Nucleus accumbens (tissue), 56 donors: ENCODE results near the gene SH2B3.
"Not testable (repeated sequence)": the region's sequence is repeated elsewhere in the genome, so short reads cannot be mapped to it uniquely, and the experiment has no call there.

Experiments used
- DNase-seq, 56 donors: peaks; one replicate each; lab custom pipeline; 2025; lab: John Stamatoyannopoulos, UW

SH2B3 gene

DNA sequence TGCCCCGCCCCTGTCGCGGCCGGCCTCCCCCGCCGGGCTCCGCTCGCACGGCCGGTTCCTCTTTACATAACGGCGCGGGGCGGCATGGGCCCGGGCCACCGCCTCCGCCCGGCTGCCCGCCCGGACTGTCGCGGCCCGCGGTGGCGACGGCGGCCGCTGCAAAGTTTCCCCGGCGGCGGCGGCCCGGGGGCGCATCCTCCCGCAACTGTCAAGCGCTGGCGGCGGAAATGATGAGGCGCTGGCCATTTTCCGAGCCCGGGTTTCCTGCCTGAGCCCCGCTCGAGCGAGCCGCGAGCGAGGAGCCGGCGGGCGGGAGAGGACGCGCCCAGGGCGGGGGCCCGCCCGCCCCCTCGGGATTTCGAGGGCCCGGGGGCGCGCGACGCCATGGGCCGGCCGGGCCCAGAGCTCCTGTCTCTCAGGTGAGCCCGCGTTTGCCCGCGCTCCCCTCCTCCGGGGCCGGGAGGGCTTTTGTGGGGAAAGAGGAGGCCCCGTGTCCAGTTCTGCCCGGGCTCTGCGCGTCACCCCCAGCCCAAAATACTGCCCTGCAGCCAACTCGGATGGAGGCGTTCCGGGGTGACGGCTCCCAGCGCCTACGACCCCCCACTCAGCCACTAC, at the start of gene SH2B3:
SH2B3 (plus strand) TSS at position 65 of the 615 bp plus-strand sequence. CDS start 12,223 bp downstream, outside the sequence.
- peak in 1 of 56 donors; percentile 59 for DNase-seq

DNA sequence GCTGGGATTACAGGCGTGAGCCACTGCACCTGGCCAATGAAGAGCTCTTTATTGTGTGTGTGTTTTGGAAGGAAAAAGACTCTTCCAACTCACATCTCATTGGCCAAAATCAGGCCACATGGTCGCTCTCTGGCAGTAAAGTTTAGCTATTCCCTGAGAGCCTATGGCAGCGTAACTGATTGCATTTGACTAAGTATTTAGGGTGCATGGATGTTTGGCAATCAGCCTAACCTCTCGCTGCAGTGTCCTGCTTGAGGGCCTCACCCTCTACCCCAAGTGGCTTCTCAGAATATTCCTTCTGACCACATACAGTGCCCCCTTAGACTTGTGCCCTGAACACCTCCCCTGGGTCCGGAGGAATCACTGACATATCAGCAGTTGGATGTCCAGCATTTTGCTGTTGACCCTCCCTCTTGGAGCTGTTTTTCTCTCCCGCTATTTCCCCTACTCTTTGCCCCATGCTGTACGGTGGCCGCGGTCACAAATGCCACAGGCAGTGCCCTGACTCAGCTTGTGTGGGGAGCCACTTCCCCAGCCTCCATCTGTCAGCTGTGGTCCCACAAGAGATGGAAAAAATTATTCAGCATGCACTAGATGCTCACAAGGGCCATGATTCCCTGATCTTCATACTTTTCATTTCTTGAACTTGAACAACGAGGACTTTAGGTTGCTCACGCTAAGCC, 46.4 kb upstream of the SH2B3 start:
- no peak for DNase-seq

- DNase-seq: no peak
Measured at GRCh38 chr12:111359914-111360276, 45.8 kb upstream of the SH2B3 start.

DNA sequence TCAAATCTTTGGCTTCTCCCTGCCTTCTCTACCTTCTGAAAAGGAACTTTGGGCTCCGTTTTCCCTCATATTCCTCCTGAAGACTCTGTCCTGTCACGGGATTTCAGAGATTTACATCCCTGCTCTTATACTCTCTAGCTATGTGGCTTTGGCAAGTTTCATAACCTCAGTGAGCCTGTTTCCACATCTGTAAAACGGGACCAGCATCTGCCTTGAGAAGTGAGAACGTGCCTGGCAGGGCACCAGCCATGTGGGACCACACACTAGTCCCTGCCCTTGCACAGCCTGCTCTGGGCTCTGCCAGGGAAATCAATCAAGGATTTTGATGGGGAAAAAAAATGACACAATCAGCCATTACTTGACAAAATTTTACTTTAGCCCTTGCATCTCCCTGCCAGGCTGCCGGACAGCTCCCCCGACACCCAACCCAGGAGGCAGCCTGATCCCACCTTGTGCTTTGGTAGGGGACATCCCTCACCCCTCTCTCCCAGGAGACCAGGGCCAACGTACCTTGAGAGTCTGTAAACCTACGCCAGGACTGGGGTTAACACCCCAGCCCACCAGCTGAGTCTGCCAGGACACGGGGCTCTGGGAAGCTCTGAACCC, 45.3 kb upstream of the SH2B3 start:
- DNase-seq: no peak

DNA sequence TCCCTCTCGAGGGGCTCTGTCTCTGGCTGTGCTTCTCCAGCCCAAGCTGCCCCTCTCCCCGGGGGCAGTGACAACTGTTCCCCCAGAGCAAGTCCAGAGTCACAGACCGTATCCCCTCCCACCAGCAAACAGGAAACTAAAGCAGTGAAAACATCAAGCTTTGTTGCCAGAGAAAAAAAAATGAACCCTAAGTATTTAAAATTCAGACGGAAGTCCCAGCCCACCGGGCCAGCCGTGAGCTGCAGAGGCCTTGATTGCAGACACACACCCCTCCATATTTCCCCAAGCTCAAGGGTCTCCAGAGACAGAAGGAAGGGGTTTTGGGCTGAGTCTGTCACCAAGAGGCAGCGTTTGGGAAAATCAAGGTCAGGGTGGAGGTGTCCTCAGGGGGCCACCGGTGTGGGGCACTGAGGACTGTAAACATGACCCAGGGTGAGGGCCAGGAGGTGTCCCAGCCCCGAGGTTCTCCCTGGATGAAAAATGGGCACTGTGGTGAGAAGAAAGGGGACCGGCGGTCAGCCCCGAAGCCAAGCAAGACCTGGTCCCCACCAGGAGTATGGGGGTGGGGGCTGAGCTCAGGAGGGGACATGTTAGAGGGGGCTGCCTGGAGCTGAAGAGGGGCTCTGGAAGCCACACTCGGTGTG, 44.5 kb upstream of the SH2B3 start:
- DNase-seq: no peak

DNA sequence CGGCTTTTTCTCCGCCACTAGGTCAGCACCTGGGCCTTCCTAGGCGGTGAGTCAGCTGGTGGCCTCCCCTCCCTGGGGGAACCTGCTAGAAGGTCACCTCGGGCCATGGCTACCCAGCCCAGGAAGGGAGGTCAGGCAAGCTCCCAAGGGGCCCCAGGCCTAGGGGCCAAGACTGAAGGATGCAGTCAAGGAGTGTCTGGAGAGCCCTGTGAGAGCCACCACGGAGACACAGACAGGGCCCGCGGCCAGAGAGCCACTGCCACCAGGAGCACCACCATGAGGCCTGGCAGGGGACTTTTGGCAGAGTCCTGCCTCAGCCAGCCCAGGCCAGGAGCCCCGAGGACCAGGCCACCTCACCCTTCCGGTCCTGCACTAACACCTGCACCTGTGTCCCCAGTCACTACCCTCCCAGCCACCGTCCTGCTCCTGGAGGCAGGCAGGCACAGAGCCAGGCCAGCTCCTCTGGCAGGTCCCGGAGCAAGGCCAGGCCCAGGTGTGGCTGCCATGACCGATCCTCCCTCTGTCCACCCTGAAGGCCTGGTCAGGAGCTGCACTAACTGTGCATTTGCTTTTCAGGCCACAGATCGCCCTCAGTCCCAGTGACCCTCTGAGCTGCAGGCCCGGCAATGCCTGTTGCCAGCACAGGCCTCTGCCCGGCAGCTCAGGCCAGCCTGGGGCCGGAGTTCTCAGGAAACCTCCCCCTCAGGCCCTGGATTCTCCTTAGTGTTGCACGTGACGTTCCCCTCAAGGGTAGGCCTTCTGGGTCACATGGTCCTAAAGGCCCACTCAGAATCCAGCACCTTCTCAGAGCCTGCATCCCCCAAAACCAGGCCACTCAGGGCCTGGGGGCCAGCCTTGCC, 43.8 kb upstream of the SH2B3 start:
- DNase-seq: no peak

DNA sequence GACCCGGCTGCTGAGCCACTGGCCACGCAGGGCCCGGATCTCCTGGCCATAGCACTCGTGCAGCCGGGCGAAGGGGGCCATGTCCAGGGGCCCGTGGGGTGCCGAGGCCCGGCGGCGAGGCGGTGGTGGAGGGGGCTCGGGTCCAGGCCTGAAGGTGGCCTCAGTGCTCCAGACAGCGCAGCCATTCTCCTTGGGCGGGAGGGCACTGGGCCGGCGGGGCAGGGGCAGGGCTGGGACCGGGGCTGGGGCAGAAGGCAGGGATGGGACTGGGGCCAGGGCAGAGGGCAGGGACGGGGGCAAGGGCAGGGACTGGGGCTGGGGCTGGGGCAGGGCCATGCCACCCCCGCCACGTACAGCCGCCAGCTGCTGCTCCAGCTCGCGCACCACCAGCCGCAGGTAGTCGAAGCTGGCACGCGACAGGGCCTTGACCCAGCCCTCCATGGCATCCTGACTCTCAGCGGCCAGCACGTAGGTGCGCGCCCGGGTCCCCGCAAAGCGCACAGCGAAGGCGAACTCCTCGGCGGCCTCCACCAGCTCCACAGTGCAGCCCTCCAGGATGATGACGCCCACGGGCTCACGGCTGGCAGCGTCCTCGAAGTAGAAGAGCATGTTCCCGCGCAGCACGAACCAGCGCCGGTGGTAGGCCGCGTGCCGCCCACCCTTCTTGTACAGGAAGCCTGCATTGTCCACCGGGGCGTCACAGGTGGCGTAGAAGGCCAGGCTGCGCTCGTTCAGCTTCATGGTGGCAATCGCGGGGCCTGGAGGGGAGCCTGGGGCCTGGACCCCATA, 42.8 kb upstream of the SH2B3 start:
- no peak for DNase-seq

- no peak for DNase-seq
Measured at GRCh38 chr12:111363578-111363977, 42.1 kb upstream of the SH2B3 start.

DNA sequence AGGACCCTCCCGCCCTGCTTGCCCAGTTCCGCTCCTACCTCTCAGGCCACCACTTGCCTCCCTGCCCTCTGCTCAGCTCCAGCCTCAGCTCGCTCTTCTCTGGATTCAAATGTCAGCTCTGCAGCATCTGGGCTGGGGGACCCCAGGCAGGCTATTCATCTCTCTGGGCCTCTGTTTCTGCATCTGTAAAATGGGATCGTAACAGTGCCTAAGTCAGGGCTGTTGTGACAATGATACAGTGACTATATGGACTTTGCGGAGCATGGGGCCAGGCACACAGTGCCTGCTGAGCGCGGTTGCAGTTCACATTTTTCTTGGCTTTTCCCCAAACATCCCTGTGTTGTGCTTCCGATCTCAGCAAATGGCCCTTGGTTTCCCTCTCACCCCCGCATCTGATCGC, 39.6 kb upstream of the SH2B3 start:
- no peak for DNase-seq

DNA sequence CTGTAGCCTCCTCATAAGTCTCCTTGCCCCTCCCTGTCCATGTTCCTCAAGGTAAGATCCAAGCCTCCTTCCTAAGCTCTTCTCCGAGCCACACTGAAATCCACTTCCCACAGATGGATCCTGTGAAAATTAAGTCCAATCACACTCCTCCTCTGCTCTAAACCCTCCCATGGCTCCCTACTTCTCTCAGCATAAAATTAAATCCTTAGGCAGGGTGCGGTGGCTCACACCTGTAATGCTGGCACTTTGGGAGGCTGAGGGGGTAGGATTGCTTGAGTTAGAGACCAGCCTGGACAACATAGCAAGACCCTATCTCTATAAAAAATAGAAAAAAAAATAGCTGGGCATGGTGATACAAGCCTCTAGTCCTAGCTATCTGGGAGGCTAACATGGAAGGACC, 39.1 kb upstream of the SH2B3 start:
- DNase-seq: no peak

- DNase-seq: no peak
Measured at GRCh38 chr12:111367661-111368221, 38.0 kb upstream of the SH2B3 start.

GRCh38 chr12:111368291-111368787, 37.4 kb upstream of the SH2B3 start:
- peak in 5 of 56 donors; percentile 8 to 42 (median 16) for DNase-seq

GRCh38 chr12:111368788-111369495, 36.8 kb upstream of the SH2B3 start, which contains the start of gene PHETA1:
TSS of gene PHETA1 (minus strand) at chr12:111369095. CDS start at chr12:111363427, 5,668 bp downstream.
- DNase-seq: peak; percentile 28 to 94 (median 83)

- no peak for DNase-seq
Measured at GRCh38 chr12:111369496-111370220, 36.1 kb upstream of the SH2B3 start.

GRCh38 chr12:111373231-111373630, 32.5 kb upstream of the SH2B3 start:
- DNase-seq: not testable (repeated sequence)

DNA sequence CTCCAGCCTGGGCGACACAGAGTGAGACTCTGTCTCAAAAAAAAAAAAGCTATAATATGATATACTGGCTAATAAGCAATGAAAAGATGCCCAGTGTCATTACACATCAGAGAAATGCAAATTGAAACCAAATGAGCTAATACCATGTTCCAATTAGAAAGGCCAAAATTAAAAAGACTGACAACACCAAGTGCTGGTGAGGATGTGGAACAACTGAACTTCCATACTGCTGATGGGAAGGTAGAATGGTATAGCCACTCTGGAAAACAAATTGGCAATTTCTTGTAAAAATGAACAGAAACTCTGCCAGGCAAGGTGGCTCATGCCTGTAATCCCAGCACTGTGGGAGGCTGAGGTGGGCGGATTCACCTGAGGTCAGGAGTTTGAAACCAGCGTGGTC, 28.3 kb upstream of the SH2B3 start:
- no peak for DNase-seq

- DNase-seq: no peak
Measured at GRCh38 chr12:111379942-111380554, 25.7 kb upstream of the SH2B3 start.
